ENCODE results near the gene SERPINA1. TPM values are rescaled to one million over a fixed set of nuclear protein-coding genes. Genes with fewer than 3 reads are reported as not detected.

The SERPINA1 gene
- total and polyA plus RNA-seq, 2 donors (not counting 1 experiment from before 2014, with no cell fraction given), result 0.69 to 6.8 TPM

- Histone ChIP-seq H3K9ac (ENCODE audit: low read length) (no peak overlapping the region), H3K4me1 (ENCODE audit: control insufficient read depth in 2 of 2, insufficient read depth in 2 of 2, low read length in 2 of 2) (no peaks in the 10 kb centered on the region), H3K27ac (ENCODE audit: low read length in 2 of 2) (no peak overlapping the region), H3K27me3 (replicated peaks in 1 of 4; ENCODE audit: control extremely low read depth in 1 of 4, control insufficient read depth in 3 of 4, insufficient read depth in 4 of 4, low read length in 3 of 4) (no peaks in the 10 kb centered on the region), H3K79me2 (ENCODE audit: control insufficient read depth, insufficient read depth, low read length) (no peaks in the 10 kb centered on the region), H3K36me3 (replicated peaks in 1 of 2; ENCODE audit: control extremely low read depth in 1 of 2, control insufficient read depth in 1 of 2, extremely low read depth in 1 of 2, insufficient read depth in 2 of 2, low read length in 1 of 2) (no peaks in the 10 kb centered on the region), H3K4me2 (replicated peaks; ENCODE audit: low read depth, low read length, poor library complexity, severe bottlenecking) (no peak overlapping the region), H3K9me3 (ENCODE audit: control extremely low read depth in 1 of 3, control insufficient read depth in 2 of 3, insufficient read depth in 1 of 3, low read length in 2 of 3) (peaks cover 0 to 3% (median 0%) of the 10 kb centered on the region in 3 donors), H3K4me3 (ENCODE audit: control extremely low read depth in 1 of 5, extremely low read depth in 1 of 5, insufficient read depth in 1 of 5, low read depth in 2 of 5, low read length in 4 of 5) (no peak overlapping the region), H4K20me1 (ENCODE audit: control insufficient read depth, insufficient read depth, low read length, poor library complexity, severe bottlenecking) (no peaks in the 10 kb centered on the region), H2AFZ (ENCODE audit: insufficient read depth, low read depth, low read length, poor library complexity, severe bottlenecking) (no peak overlapping the region)
- Mint-ChIP-seq H3K4me3 (no peak overlapping the region), H3K27me3 (peaks cover 5% of the 10 kb centered on the region), H3K9me3 (ENCODE audit: insufficient read depth) (no peaks in the 10 kb centered on the region), H3K4me1 (no peaks in the 10 kb centered on the region), H3K27ac (no peak overlapping the region)
- ATAC-seq (ENCODE audit: low read depth) (no peak), DNase-seq (no peak)
- intact Hi-C loops (cut with micrococcal nuclease), result loop anchor here (1.0 kb wide), 1 partner anchor 15 kb away; no protein-coding TSS in a partner anchor
- WGBS (ENCODE audit: insufficient coverage), result 54% methylated on average over 5 of the region's 5 CpGs
- TF ChIP-seq, protein P1, sequence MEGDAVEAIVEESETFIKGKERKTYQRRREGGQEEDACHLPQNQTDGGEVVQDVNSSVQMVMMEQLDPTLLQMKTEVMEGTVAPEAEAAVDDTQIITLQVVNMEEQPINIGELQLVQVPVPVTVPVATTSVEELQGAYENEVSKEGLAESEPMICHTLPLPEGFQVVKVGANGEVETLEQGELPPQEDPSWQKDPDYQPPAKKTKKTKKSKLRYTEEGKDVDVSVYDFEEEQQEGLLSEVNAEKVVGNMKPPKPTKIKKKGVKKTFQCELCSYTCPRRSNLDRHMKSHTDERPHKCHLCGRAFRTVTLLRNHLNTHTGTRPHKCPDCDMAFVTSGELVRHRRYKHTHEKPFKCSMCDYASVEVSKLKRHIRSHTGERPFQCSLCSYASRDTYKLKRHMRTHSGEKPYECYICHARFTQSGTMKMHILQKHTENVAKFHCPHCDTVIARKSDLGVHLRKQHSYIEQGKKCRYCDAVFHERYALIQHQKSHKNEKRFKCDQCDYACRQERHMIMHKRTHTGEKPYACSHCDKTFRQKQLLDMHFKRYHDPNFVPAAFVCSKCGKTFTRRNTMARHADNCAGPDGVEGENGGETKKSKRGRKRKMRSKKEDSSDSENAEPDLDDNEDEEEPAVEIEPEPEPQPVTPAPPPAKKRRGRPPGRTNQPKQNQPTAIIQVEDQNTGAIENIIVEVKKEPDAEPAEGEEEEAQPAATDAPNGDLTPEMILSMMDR (IDR thresholded peaks at IDR 0.05), result no peak
- no peak for TF ChIP-seq EZH2 (IDR thresholded peaks at IDR 0.05; ENCODE audit: borderline replicate concordance, insufficient read depth, low read depth, low read length, poor library complexity, severe bottlenecking)
- CTCF ChIA-PET, result no interaction called here
- POLR2A ChIA-PET, result no interaction called here
These were observed 23.4 kb downstream of the SERPINA1 start for GRCh38 chr14:94364964-94365363.

- Histone ChIP-seq H2AFZ (ENCODE audit: insufficient read depth, low read depth, low read length, poor library complexity, severe bottlenecking) (no peak overlapping the region), H4K20me1 (ENCODE audit: control insufficient read depth, insufficient read depth, low read length, poor library complexity, severe bottlenecking) (no peaks in the 10 kb centered on the region), H3K27ac (ENCODE audit: low read length in 2 of 2) (no peak overlapping the region), H3K4me2 (replicated peaks; ENCODE audit: low read depth, low read length, poor library complexity, severe bottlenecking) (no peak overlapping the region), H3K9me3 (ENCODE audit: control extremely low read depth in 1 of 3, control insufficient read depth in 2 of 3, insufficient read depth in 1 of 3, low read length in 2 of 3) (peaks cover 0 to 3% (median 0%) of the 10 kb centered on the region in 3 donors), H3K36me3 (replicated peaks in 1 of 2; ENCODE audit: control extremely low read depth in 1 of 2, control insufficient read depth in 1 of 2, extremely low read depth in 1 of 2, insufficient read depth in 2 of 2, low read length in 1 of 2) (no peaks in the 10 kb centered on the region), H3K4me1 (ENCODE audit: control insufficient read depth in 2 of 2, insufficient read depth in 2 of 2, low read length in 2 of 2) (no peaks in the 10 kb centered on the region), H3K9ac (ENCODE audit: low read length) (no peak overlapping the region), H3K27me3 (replicated peaks in 1 of 4; ENCODE audit: control extremely low read depth in 1 of 4, control insufficient read depth in 3 of 4, insufficient read depth in 4 of 4, low read length in 3 of 4) (no peaks in the 10 kb centered on the region), H3K4me3 (ENCODE audit: control extremely low read depth in 1 of 5, extremely low read depth in 1 of 5, insufficient read depth in 1 of 5, low read depth in 2 of 5, low read length in 4 of 5) (no peak overlapping the region), H3K79me2 (ENCODE audit: control insufficient read depth, insufficient read depth, low read length) (no peaks in the 10 kb centered on the region)
- no peak overlapping the region for H3K27ac Mint-ChIP-seq
- 100% methylated on average over 2 of the region's 3 CpGs for WGBS (ENCODE audit: insufficient coverage)
- DNase-seq, result no peak
- ChIA-PET POLR2A (no interaction called here), CTCF (no interaction called here)
- no peak overlapping the region for H3K4me3 Mint-ChIP-seq
- H3K9me3 Mint-ChIP-seq (ENCODE audit: insufficient read depth), result no peaks in the 10 kb centered on the region
- intact Hi-C loops (cut with micrococcal nuclease), result loop anchor here (1.0 kb wide), 1 partner anchor 16 kb away; no protein-coding TSS in a partner anchor
- no peaks in the 10 kb centered on the region for H3K4me1 Mint-ChIP-seq
- TF ChIP-seq EZH2 (IDR thresholded peaks at IDR 0.05; ENCODE audit: borderline replicate concordance, insufficient read depth, low read depth, low read length, poor library complexity, severe bottlenecking), result no peak
- TF ChIP-seq, protein P1 (IDR thresholded peaks at IDR 0.05), result no peak
- H3K27me3 Mint-ChIP-seq, result peaks cover 5% of the 10 kb centered on the region
- no peak for ATAC-seq (ENCODE audit: low read depth)
These were observed 24.4 kb downstream of the SERPINA1 start for GRCh38 chr14:94364037-94364436.

Data from B cell (primary cell).